ENCODE measurements around the gene GNAZ. TPM values are rescaled to one million over a fixed set of nuclear protein-coding genes. Genes with fewer than 3 reads are reported as not detected.

The GNAZ gene
- total RNA-seq, 2 donors from 2014 or later = 0.56 to 0.89 TPM

DNA sequence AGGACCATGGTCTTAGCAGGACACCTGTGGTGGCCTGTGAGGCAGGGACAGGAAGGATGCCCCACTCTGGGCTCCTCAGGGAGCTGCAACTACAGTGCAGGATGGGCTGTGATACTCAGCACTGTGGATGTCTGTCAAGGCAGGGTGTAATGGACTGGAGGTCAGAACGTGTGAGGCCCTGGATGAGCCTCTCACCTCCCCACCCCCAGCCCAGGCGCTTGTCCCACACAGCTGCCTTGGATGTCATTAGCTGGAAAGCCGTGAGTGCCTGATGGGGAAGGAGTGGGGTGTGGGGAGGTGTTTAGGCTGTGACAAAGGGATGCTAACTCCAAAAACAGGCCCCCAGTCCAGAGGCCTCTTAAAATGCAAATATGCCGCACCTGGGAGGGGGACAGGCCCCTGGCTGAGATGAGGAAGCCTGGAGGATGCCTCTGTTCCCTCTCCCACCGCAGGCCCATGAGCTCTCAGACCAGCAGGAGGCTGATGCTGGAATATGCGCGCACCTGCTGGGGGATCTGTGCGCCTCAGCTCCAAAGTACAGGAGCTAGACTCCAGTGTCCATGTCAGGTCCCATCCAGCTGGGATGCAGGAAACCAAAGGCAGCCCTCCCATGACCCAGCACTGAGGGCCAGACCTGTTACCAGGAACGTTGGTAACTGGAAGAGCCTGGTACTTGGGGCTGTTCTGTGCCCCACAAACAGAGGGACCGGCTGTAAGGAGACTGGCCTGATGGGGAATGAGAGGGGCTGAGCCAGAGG, 46.4 kb downstream of the GNAZ start:
- no peaks in the 10 kb centered on the region for H3K9me3 Mint-ChIP-seq
- no peak for DNase-seq
- H3K4me3 Mint-ChIP-seq = no peak overlapping the region
- peaks cover 0 to 2% of the 10 kb centered on the region in 2 donors for H3K36me3 Mint-ChIP-seq (ENCODE audit: insufficient read depth in 2 of 2)
- ATAC-seq (replicated peaks in 1 of 2) = no peak
- H3K27me3 Mint-ChIP-seq (ENCODE audit: low read depth) = no peaks in the 10 kb centered on the region
- H3K27ac Mint-ChIP-seq = no peak overlapping the region
- peaks cover 10% of the 10 kb centered on the region for H3K4me1 Mint-ChIP-seq (ENCODE audit: low read depth)

DNA sequence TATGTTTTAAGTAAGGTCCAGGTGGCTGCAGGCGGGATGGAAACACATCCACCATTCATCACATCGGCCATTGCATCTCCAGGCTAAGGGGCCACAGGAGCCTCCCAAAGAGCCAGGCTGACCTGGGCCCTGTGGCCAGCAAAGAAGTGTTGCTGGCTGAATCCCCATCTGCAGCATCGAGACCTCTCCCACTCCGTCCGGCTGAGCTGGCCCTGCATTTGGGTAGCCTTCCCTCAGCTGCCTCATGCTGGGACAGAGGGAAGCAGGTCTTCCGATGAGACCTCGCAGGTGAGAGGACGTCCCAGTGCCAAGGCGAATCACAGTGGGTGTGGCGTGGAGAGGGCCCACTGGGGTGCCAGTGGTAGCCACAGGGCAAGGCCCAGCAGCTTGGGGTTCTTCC, 47.0 kb downstream of the GNAZ start:
- no peaks in the 10 kb centered on the region for H3K27me3 Mint-ChIP-seq (ENCODE audit: low read depth)
- DNase-seq = no peak
- no peak for ATAC-seq (replicated peaks in 1 of 2)
- peaks cover 10% of the 10 kb centered on the region for H3K4me1 Mint-ChIP-seq (ENCODE audit: low read depth)
- H3K9me3 Mint-ChIP-seq = no peaks in the 10 kb centered on the region
- peaks cover 0 to 2% of the 10 kb centered on the region in 2 donors for H3K36me3 Mint-ChIP-seq (ENCODE audit: insufficient read depth in 2 of 2)
- no peak overlapping the region for H3K4me3 Mint-ChIP-seq
- H3K27ac Mint-ChIP-seq = no peak overlapping the region

DNA sequence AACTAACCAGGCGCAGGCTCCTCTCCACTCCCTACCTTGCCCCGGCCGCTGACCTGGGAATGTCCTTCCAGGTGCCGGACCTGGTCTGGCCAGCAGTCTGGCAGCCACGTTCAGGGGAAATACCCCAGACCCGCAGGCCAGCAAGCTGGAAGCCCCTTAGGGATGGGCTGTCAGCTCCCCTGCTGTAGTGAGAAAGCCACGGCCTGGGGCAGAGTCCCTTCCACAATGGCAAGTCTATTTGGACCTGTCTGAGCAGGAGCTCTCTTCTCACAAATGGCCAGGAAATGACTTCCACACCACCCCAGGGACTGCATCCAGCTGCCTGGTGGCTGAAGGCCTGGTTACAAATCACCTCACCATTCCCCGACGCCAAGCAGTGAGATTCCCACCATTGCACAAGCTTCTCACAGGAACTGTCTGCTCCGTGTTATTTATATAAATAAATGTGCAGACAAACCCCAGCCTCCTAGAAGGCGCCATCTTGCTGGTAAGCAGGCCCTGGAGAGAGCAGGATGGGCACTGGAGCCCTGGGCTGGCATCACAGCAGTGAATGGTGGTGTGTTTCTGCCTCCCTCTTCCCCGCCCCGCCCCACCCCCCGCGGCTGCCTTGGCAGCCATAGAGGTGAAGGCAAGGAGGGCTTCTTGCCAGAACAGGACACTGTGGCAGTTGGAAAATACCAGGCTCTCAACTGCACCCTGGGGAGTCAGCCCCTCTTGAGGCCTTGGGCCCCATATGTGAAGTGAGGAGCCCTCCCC, 47.8 kb downstream of the GNAZ start:
- no peak overlapping the region for H3K27ac Mint-ChIP-seq
- H3K36me3 Mint-ChIP-seq (ENCODE audit: insufficient read depth in 2 of 2) = peaks cover 0 to 2% of the 10 kb centered on the region in 2 donors
- ATAC-seq (replicated peaks in 1 of 2) (no peak), DNase-seq (no peak)
- no peaks in the 10 kb centered on the region for H3K9me3 Mint-ChIP-seq
- peaks cover 10% of the 10 kb centered on the region for H3K4me1 Mint-ChIP-seq (ENCODE audit: low read depth)
- no peak overlapping the region for H3K4me3 Mint-ChIP-seq
- H3K27me3 Mint-ChIP-seq (ENCODE audit: low read depth) = no peaks in the 10 kb centered on the region

DNA sequence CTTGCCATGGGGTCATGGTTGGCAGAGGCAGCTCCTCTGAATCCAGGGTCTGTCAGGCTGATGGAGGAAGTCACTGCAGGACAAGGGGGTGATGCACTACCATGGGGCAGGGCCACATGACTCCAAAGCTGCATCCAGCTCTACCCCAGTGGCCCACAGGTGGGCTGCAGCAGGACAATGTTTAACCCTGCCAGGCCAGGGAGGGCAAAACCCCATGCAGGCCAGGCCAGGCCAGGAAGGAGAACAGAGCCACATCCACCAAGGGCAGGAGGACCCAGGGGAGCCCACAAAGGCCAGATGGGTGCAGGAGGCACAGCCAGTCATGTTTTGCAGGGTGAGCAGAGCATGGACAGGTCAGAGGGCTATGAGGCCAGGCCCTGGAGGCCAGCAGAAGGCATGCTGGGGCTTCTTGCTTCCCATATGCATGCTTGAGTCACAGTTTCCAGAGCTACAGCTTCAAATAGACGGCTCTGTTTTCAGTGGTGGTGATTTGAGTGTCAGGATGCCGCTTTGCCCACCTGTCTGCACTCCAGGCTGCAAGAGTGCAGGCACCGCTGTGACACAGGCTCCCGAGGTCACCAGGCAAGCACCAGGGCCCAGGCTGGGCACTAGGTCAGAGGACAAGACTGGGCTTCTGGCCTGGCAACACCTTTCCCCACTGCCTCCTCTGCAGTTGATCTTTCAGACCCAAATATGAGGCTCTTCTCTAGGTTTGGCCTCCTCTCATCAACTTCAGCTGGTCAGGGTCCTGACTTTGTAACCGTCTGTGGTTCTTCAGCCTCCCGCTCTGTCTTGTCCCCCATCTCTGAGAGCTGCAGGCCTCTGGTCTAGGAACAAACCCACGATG, 48.6 kb downstream of the GNAZ start:
- Mint-ChIP-seq H3K4me3 (peak overlapping the region; percentile 47 to 70), H3K4me1 (ENCODE audit: low read depth) (peaks cover 10% of the 10 kb centered on the region), H3K9me3 (no peaks in the 10 kb centered on the region), H3K27me3 (ENCODE audit: low read depth) (no peaks in the 10 kb centered on the region), H3K27ac (peak overlapping the region; percentile 91), H3K36me3 (ENCODE audit: insufficient read depth in 2 of 2) (peaks cover 0 to 2% of the 10 kb centered on the region in 2 donors)
- ATAC-seq (replicated peaks in 1 of 2) (no peak), DNase-seq (no peak)

DNA sequence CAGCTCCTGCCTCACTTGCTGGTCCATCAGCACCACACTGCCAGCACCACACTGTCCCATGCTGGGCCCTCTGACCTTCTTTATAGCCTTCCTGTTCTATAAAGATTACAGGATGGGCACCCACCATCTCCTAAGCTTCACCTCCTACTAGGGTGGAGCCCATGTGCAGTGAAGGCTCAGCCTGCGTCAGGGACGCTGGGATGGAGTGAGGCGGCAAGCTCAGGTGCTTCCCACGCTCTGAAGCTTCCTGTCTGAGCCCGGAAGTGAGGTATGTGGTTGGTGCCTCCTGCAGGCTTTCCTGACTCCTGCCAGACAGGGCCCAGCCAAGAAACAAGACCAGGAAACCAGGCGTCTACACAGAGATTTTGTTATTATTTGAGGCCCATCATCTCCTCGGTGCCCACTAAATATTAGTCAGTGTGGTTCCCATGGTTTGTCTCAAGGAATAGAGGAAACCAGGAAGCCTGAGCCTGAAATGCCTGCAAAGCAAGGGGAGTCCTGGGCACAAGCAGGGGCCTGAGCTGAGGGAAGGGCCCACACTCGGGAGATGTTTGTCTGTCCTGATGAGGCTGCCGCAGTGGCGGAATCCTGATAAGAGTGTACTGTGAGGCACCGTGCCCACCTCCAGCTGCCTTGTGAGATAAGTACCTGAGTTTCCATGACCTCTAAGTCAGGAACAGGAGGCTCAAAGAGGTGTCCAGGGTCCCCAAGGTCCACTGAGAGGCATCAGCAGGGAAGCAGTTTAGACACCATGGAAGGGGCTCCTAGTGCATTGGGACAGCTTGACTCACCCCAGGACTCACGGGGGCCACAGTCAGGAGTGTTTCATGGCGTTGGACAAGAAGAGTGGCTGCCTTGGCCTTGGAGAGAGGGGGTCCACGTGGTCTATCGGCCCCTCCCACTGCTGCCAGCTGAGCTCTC, 49.4 kb downstream of the GNAZ start:
- Mint-ChIP-seq H3K36me3 (ENCODE audit: insufficient read depth in 2 of 2) (peaks cover 0 to 2% of the 10 kb centered on the region in 2 donors), H3K4me1 (ENCODE audit: low read depth) (peaks cover 10% of the 10 kb centered on the region), H3K27ac (peak overlapping the region; percentile 91), H3K4me3 (peak overlapping the region; percentile 47 to 70), H3K9me3 (no peaks in the 10 kb centered on the region), H3K27me3 (ENCODE audit: low read depth) (no peaks in the 10 kb centered on the region)
- DNase-seq = peak; percentile 44 to 57
- peak; percentile 83 to 86 for ATAC-seq (replicated peaks in 1 of 2)

DNA sequence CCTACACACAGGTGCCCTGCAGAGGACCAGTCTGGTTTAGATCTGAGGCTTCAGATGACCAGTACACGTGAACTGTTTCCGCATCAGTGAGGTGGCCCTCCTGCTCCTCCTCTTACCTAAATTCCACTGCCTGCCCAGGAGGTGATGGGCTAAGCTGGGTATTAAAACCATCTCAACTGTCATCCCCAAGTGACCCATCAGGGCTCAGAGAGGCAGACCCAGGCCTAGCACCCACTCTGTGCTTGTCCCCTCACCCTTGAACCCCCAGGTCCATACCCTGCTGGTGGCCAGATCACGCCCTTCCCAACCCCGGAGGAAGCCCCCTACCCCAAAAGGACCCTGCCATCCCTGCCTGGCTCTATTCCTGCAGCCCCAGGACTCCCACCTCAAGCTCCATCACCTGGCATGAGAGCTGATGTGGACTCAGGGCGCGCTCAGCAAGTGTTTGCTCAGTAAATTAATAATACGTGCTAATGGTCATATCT, 50.1 kb downstream of the GNAZ start:
- H3K4me1 Mint-ChIP-seq (ENCODE audit: low read depth) = peaks cover 10% of the 10 kb centered on the region
- H3K27ac Mint-ChIP-seq = no peak overlapping the region
- H3K36me3 Mint-ChIP-seq (ENCODE audit: insufficient read depth in 2 of 2) = peaks cover 0 to 2% of the 10 kb centered on the region in 2 donors
- ATAC-seq (replicated peaks in 1 of 2) (no peak), DNase-seq (no peak)
- no peaks in the 10 kb centered on the region for H3K27me3 Mint-ChIP-seq (ENCODE audit: low read depth)
- no peaks in the 10 kb centered on the region for H3K9me3 Mint-ChIP-seq
- no peak overlapping the region for H3K4me3 Mint-ChIP-seq

DNA sequence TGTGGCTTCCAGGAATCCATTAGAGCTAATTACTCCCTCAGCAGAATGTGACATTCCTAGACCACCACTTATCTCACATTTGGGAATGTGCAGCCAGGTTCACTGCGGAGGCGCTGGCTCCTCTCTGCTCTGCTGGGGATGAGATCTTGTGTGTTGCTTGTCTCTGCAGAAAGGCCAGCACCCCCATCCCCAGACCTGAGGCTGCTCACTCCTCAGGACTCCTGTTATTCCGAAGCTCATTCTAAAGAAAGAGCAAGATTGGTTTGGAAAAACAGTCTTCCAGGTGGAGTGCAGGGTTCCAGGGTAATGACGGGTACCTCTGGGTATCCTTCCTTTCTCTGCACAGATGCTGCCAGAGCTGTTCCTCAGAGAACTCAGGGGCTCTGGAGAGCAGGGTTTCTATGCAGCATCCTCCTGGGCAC, 50.7 kb downstream of the GNAZ start:
- ATAC-seq (replicated peaks in 1 of 2) = no peak
- no peaks in the 10 kb centered on the region for H3K9me3 Mint-ChIP-seq
- H3K27ac Mint-ChIP-seq = no peak overlapping the region
- H3K4me3 Mint-ChIP-seq = no peak overlapping the region
- peaks cover 0 to 2% of the 10 kb centered on the region in 2 donors for H3K36me3 Mint-ChIP-seq (ENCODE audit: insufficient read depth in 2 of 2)
- no peaks in the 10 kb centered on the region for H3K27me3 Mint-ChIP-seq (ENCODE audit: low read depth)
- DNase-seq = no peak
- H3K4me1 Mint-ChIP-seq (ENCODE audit: low read depth) = peaks cover 10% of the 10 kb centered on the region

DNA sequence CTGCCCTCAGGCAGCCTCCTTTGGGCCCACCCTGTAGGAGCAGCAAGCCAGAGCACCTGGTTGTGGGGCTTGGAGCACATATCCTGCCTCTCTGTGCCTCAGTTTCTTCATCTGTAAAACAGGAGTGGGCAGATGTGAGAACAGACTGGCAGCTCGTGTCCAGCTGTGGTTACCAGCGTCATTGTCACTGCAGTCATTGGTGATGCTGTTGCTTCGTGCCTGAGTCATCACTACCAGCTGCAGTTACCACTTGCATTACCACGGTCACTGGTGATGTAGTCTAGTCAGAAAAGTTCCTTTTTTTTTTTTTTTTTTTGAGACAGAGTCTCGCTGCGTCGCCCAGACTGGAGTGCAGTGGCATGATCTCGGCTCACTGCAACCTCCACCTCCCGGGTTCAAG, 51.1 kb downstream of the GNAZ start:
- Mint-ChIP-seq H3K36me3 (ENCODE audit: insufficient read depth in 2 of 2) (peaks cover 0 to 2% of the 10 kb centered on the region in 2 donors), H3K27me3 (ENCODE audit: low read depth) (no peaks in the 10 kb centered on the region), H3K27ac (no peak overlapping the region), H3K4me1 (ENCODE audit: low read depth) (peaks cover 10% of the 10 kb centered on the region), H3K4me3 (no peak overlapping the region), H3K9me3 (no peaks in the 10 kb centered on the region)
- no peak for DNase-seq
- ATAC-seq (replicated peaks in 1 of 2) = no peak

DNA sequence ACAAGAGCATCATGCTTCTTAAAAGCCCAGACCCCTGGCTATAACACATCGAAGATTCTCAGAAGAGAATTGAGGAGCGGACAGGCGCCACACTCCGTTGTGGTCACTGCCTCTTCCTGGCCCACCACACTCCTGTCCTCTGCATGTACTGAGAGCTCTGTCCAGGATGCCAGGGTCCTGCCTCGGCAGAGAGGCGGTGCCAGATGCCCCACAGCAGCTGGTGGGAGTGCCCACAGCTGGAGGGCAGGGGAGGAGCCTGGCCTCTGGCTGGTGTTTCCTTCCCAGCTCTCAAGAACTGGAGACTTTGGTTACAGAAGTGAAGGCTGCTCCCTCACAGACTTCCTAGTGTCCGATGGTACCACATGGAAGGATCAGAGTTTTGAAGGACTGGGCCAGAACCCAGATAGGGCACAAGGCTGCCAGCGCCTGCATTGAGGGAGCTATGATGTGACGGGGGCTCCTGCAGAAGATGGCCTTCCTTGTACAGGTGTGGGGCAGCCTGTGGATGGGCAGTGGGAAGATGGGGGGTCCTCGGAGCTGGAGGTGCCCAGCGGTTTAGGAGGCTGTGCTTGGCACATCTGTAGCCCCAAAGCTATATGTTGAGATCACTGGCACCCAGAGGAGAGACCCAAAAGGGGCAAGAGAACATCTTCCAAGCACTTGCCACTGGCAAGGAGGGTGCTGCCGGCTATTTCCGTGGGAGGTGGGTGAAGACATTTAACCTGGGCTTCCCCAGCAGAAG, 52.1 kb downstream of the GNAZ start:
- no peak overlapping the region for H3K4me3 Mint-ChIP-seq
- peaks cover 0 to 2% of the 10 kb centered on the region in 2 donors for H3K36me3 Mint-ChIP-seq (ENCODE audit: insufficient read depth in 2 of 2)
- H3K27me3 Mint-ChIP-seq (ENCODE audit: low read depth) = no peaks in the 10 kb centered on the region
- H3K9me3 Mint-ChIP-seq = no peaks in the 10 kb centered on the region
- peaks cover 10% of the 10 kb centered on the region for H3K4me1 Mint-ChIP-seq (ENCODE audit: low read depth)
- ATAC-seq (replicated peaks in 1 of 2) (no peak), DNase-seq (no peak)
- no peak overlapping the region for H3K27ac Mint-ChIP-seq

DNA sequence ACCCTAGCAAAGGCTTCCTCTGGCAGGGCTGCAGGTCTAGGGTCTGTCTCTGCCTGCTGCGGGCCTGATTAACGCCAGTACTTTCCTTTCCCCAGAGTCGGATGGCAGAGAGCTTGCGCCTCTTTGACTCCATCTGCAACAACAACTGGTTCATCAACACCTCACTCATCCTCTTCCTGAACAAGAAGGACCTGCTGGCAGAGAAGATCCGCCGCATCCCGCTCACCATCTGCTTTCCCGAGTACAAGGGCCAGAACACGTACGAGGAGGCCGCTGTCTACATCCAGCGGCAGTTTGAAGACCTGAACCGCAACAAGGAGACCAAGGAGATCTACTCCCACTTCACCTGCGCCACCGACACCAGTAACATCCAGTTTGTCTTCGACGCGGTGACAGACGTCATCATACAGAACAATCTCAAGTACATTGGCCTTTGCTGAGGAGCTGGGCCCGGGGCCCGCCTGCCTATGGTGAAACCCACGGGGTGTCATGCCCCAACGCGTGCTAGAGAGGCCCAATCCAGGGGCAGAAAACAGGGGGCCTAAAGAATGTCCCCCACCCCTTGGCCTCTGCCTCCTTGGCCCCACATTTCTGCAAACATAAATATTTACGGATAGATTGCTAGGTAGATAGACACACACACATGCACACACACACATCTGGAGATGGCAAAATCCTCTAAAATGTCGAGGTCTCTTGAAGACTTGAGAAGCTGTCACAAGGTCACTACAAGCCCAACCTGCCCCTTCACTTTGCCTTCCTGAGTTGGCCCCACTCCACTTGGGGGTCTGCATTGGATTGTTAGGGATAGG, 52.9 kb downstream of the GNAZ start:
- Mint-ChIP-seq H3K27me3 (ENCODE audit: low read depth) (no peaks in the 10 kb centered on the region), H3K4me1 (ENCODE audit: low read depth) (peaks cover 11% of the 10 kb centered on the region), H3K36me3 (ENCODE audit: insufficient read depth in 2 of 2) (peaks cover 0 to 2% of the 10 kb centered on the region in 2 donors), H3K9me3 (no peaks in the 10 kb centered on the region), H3K4me3 (no peak overlapping the region), H3K27ac (no peak overlapping the region)
- DNase-seq = no peak
- no peak for ATAC-seq (replicated peaks in 1 of 2)

DNA sequence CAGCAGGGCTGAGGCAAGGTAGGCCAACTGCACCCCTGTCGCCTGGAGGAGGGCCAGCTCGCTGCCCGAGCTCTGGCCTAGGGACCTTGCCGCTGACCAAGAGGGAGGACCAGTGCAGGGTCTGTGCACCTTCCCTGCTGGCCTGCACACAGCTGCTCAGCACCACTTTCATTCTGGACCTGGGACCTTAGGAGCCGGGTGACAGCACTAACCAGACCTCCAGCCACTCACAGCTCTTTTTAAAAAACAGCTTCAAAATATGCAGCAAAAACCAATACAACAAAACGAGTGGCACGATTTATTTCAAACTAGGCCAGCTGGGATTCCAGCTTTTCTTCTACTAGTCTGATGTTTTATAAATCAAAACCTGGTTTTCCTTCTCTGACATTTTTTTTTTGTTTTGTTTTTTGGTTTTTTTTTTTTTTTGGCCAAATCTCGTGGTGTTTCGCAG, 53.5 kb downstream of the GNAZ start:
- peaks cover 15% of the 10 kb centered on the region for H3K4me1 Mint-ChIP-seq (ENCODE audit: low read depth)
- H3K4me3 Mint-ChIP-seq = no peak overlapping the region
- no peaks in the 10 kb centered on the region for H3K27me3 Mint-ChIP-seq (ENCODE audit: low read depth)
- peaks cover 0 to 2% of the 10 kb centered on the region in 2 donors for H3K36me3 Mint-ChIP-seq (ENCODE audit: insufficient read depth in 2 of 2)
- ATAC-seq (replicated peaks in 1 of 2) (no peak), DNase-seq (no peak)
- no peak overlapping the region for H3K27ac Mint-ChIP-seq
- no peaks in the 10 kb centered on the region for H3K9me3 Mint-ChIP-seq
